ENCODE measurements around the gene FARP2. TPM values are rescaled to one million over a fixed set of nuclear protein-coding genes. Genes with fewer than 3 reads are reported as not detected.
"Not testable (repeated sequence)": the region's sequence is repeated elsewhere in the genome, so short reads cannot be mapped to it uniquely, and the experiment has no call there.

The FARP2 gene
- polyA plus RNA-seq, 1 of the 3 experiments (the other 2 are of a cell fraction) = 11.5 TPM

GRCh38 chr2:241417626-241418025 is 61.5 kb downstream of the FARP2 start:
- Histone ChIP-seq H3K36me3 (replicated peaks in 1 of 2; ENCODE audit: control insufficient read depth in 1 of 2, insufficient read depth in 2 of 2, low read length in 1 of 2) (peaks cover 44 to 60% of the 10 kb centered on the region in 2 experiments), H3F3A (replicated peaks; ENCODE audit: insufficient read depth) (peaks cover 4% of the 10 kb centered on the region), H3K9me3 (peaks cover 5% of the 10 kb centered on the region; the same call in 1 of the 2 replicates), H3K9ac (no peak overlapping the region), H3K4me2 (no peak overlapping the region), H4K20me1 (ENCODE audit: insufficient read depth) (no peaks in the 10 kb centered on the region), H3K27ac (ENCODE audit: low read depth in 2 of 2, low read length in 1 of 2) (no peak overlapping the region), H3K27me3 (ENCODE audit: insufficient read depth) (no peaks in the 10 kb centered on the region), H2AFZ (ENCODE audit: low read depth) (no peak overlapping the region), H3K9me2 (no peaks in the 10 kb centered on the region), H3K4me3 (ENCODE audit: low read depth in 2 of 2, low read length in 1 of 2) (no peak overlapping the region), H3K79me2 (ENCODE audit: insufficient read depth) (no peaks in the 10 kb centered on the region), H3K4me1 (ENCODE audit: control insufficient read depth in 1 of 2, insufficient read depth in 2 of 2, low read depth in 1 of 2, low read length in 1 of 2) (peaks cover 0 to 2% of the 10 kb centered on the region in 2 experiments; a peak in 1 of 4 replicates)
- no peak for TF ChIP-seq MXI1 (IDR thresholded peaks at IDR 0.05; ENCODE audit: low read depth, low read length)
- TF ChIP-seq MEF2A (IDR thresholded peaks at IDR 0.05; ENCODE audit: borderline replicate concordance, low read depth) = no peak
- TF ChIP-seq YY1 (IDR thresholded peaks at IDR 0.05; ENCODE audit: low read depth) = no peak
- no peak for TF ChIP-seq TAF1 (IDR thresholded peaks at IDR 0.05; ENCODE audit: borderline replicate concordance, low read depth, low read length)
- TF ChIP-seq REST (IDR thresholded peaks at IDR 0.05; ENCODE audit: low read depth, low read length) = no peak
- TF ChIP-seq TCF12 (IDR thresholded peaks at IDR 0.05) = no peak
- no peak for TF ChIP-seq JUND (IDR thresholded peaks at IDR 0.05)
- TF ChIP-seq GABPA (IDR thresholded peaks at IDR 0.05; ENCODE audit: low read depth) = no peak
- no peak for TF ChIP-seq RXRA (IDR thresholded peaks at IDR 0.05; ENCODE audit: borderline replicate concordance, low read depth)
- TF ChIP-seq ZBTB33 (IDR thresholded peaks at IDR 0.05; ENCODE audit: borderline replicate concordance, low read depth) = no peak
- ChIA-PET POLR2A (no interaction called here), CTCF (no interaction called here)
- DNase-seq = no peak
- WGBS (ENCODE audit: low lambda C conversion rate) = 93% methylated on average over 6 of the region's 6 CpGs

- POLR2A ChIA-PET = no interaction called here
- no peaks in the 10 kb centered on the region for H3K27me3 ChIP-seq (ENCODE audit: insufficient read depth)
- DNase-seq = no peak
- no peak overlapping the region for H3K4me2 ChIP-seq
- no peak overlapping the region for H3K9ac ChIP-seq
- H3K36me3 ChIP-seq (replicated peaks in 1 of 2; ENCODE audit: control insufficient read depth in 1 of 2, insufficient read depth in 2 of 2, low read length in 1 of 2) = peaks cover 27 to 57% of the 10 kb centered on the region in 2 experiments
- H2AFZ ChIP-seq (ENCODE audit: low read depth) = no peak overlapping the region
- no peaks in the 10 kb centered on the region for H4K20me1 ChIP-seq (ENCODE audit: insufficient read depth)
- H3K9me3 ChIP-seq = peaks cover 17% of the 10 kb centered on the region; the same call in 1 of the 2 replicates
- H3K79me2 ChIP-seq (ENCODE audit: insufficient read depth) = no peaks in the 10 kb centered on the region
- TF ChIP-seq USF1 (IDR thresholded peaks at IDR 0.05; ENCODE audit: borderline replicate concordance, low read depth) (no peak), MAX (IDR thresholded peaks at IDR 0.05; ENCODE audit: low read depth) (no peak), JUND (IDR thresholded peaks at IDR 0.05) (no peak)
- WGBS (ENCODE audit: low lambda C conversion rate) = 100% methylated on average over 1 of the region's 3 CpGs
- H3K27ac ChIP-seq (ENCODE audit: low read depth in 2 of 2, low read length in 1 of 2) = no peak overlapping the region
- H3K9me2 ChIP-seq = no peaks in the 10 kb centered on the region
- H3K4me1 ChIP-seq (ENCODE audit: control insufficient read depth in 1 of 2, insufficient read depth in 2 of 2, low read depth in 1 of 2, low read length in 1 of 2) = no peaks in the 10 kb centered on the region
- H3K4me3 ChIP-seq (ENCODE audit: low read depth in 2 of 2, low read length in 1 of 2) = no peak overlapping the region
- no peaks in the 10 kb centered on the region for H3F3A ChIP-seq (replicated peaks; ENCODE audit: insufficient read depth)
- CTCF ChIA-PET = interaction anchor here (1.4 kb wide), 1 partner anchor 30 kb away, joined by 3 read pairs; no protein-coding TSS in a partner anchor
Observed at GRCh38 chr2:241421330-241421729, 65.2 kb downstream of the FARP2 start.

DNA sequence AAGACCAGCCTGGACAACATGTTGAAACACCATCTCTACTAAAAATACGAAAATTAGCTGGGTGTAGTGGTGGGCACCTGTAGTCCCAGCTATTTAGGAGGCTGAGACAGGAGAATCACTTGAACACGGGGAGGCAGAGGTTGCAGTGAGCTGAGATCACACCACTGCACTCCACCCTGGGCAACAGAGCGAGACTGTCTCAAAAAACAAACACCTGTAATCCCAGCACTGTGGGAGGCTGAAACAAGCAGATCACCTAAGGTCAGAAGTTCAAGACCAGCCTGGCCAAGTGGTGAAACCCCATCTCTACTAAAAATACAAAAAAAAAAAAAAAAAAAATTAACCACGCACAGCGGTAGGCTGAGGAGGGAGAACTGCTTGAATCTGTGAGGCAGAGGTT is 65.9 kb downstream of the FARP2 start:
- H3K27ac ChIP-seq (ENCODE audit: low read depth in 2 of 2, low read length in 1 of 2); H3K9me2 ChIP-seq; H3K27me3 ChIP-seq (ENCODE audit: insufficient read depth); POLR2A ChIA-PET; H4K20me1 ChIP-seq (ENCODE audit: insufficient read depth); H3K4me3 ChIP-seq (ENCODE audit: low read depth in 2 of 2, low read length in 1 of 2); DNase-seq; H3F3A ChIP-seq (replicated peaks; ENCODE audit: insufficient read depth); H3K4me2 ChIP-seq; H3K9ac ChIP-seq; H3K4me1 ChIP-seq (ENCODE audit: control insufficient read depth in 1 of 2, insufficient read depth in 2 of 2, low read depth in 1 of 2, low read length in 1 of 2); H3K79me2 ChIP-seq (ENCODE audit: insufficient read depth); H2AFZ ChIP-seq (ENCODE audit: low read depth): not testable (repeated sequence)
- peaks cover 17% of the 10 kb centered on the region; the same call in 1 of the 2 replicates for H3K9me3 ChIP-seq
- H3K36me3 ChIP-seq (replicated peaks in 1 of 2; ENCODE audit: control insufficient read depth in 1 of 2, insufficient read depth in 2 of 2, low read length in 1 of 2) = peaks cover 27 to 62% of the 10 kb centered on the region in 2 experiments
- WGBS (ENCODE audit: low lambda C conversion rate) = 95% methylated on average over 5 of the region's 5 CpGs
- CTCF ChIA-PET = interaction anchor here (1.4 kb wide), 1 partner anchor 30 kb away, joined by 3 read pairs; no protein-coding TSS in a partner anchor
